Fibroblast of lung (primary cell): ENCODE results near the gene ANKRD34B.

Experiments
- EZH2 ChIP-seq: IDR thresholded peaks from 2 replicates; pipeline ENCODE4 v1.5.1; 2012; ENCODE audit warnings: low read length, control low read depth, mild to moderate bottlenecking; ENCODE audit errors: missing control alignments
- TF ChIP-seq, protein P1 (sequence below), 2 donors: IDR thresholded peaks in 1 of 2; conservative IDR thresholded peaks in 1 of 2; 1 replicate in 1 of 2; 2 replicates in 1 of 2; pipeline ENCODE4 v1.5.1; 2011 to 2012; ENCODE audit warnings: low read length in 2 of 2, control low read depth in 1 of 2, inconsistent platforms in 1 of 2, low read depth in 1 of 2, mild to moderate bottlenecking in 1 of 2

DNA sequence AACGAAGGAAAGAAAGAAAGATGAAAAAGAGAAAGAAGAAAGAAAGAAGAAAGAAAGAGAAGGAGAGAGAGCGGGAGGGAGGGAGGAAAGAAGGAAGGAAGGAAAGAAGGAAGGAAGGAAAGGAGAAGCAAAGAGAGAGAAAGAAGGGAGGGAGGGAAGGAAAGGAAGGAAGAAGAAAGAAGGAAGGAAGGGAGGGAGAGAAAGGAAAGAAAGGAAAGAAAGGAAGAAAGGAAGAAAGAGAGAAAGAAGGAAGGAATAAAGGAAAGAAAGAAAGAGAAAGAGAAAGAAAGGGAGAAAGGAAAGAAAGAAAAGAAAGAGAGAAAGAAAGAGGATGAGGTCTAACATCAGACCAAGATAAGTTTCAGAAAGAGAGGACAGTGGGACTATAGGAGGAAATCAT, 9.0 kb upstream of the ANKRD34B start:
- TF ChIP-seq, protein P1, sequence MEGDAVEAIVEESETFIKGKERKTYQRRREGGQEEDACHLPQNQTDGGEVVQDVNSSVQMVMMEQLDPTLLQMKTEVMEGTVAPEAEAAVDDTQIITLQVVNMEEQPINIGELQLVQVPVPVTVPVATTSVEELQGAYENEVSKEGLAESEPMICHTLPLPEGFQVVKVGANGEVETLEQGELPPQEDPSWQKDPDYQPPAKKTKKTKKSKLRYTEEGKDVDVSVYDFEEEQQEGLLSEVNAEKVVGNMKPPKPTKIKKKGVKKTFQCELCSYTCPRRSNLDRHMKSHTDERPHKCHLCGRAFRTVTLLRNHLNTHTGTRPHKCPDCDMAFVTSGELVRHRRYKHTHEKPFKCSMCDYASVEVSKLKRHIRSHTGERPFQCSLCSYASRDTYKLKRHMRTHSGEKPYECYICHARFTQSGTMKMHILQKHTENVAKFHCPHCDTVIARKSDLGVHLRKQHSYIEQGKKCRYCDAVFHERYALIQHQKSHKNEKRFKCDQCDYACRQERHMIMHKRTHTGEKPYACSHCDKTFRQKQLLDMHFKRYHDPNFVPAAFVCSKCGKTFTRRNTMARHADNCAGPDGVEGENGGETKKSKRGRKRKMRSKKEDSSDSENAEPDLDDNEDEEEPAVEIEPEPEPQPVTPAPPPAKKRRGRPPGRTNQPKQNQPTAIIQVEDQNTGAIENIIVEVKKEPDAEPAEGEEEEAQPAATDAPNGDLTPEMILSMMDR (conservative IDR thresholded peaks at IDR 0.05 in 1 of 2, IDR thresholded peaks at IDR 0.05 in 1 of 2; ENCODE audit: low read depth in 1 of 2, low read length in 2 of 2) = no peak
- TF ChIP-seq EZH2 = no peak
